WERI-Rb-1 (cell line): ENCODE measurements around the gene AKAP8L.

Experiments used
- DNase-seq: peaks from one replicate; pipeline ENCODE4 v3.0.0-alpha.2; 2020
- H3K27ac ChIP-seq: fragments of 250-450 bp; sonication (Bioruptor Pico); 2 replicates; pipeline ENCODE4 v1.5.1; 2020; ENCODE audit warnings: mild to moderate bottlenecking, moderate library complexity
- H3K27me3 ChIP-seq: fragments of 250-450 bp; sonication (Bioruptor Pico); 2 replicates; pipeline ENCODE4 v1.5.1; 2021; ENCODE audit warnings: mild to moderate bottlenecking, low read depth, moderate library complexity; ENCODE audit not compliant: insufficient read depth, severe bottlenecking
- H3K36me3 ChIP-seq: fragments of 250-450 bp; sonication (Bioruptor Pico); 2 replicates; pipeline ENCODE4 v1.5.1; 2020; ENCODE audit warnings: mild to moderate bottlenecking, moderate library complexity
- H3K4me3 ChIP-seq: 2 replicates; pipeline ENCODE4 v1.5.1; 2011; ENCODE audit warnings: low read depth, mild to moderate bottlenecking, control low read depth, low read length
- H3K9me3 ChIP-seq: fragments of 250-450 bp; sonication (Bioruptor Pico); 2 replicates; pipeline ENCODE4 v1.5.1; 2021; ENCODE audit warnings: mild to moderate bottlenecking, moderate library complexity; ENCODE audit not compliant: severe bottlenecking
- CTCF ChIP-seq: IDR thresholded peaks from 2 replicates; pipeline ENCODE4 v1.5.1; 2011; ENCODE audit warnings: low read depth, mild to moderate bottlenecking, control low read depth, inconsistent platforms, low read length

The AKAP8L gene

GRCh38 chr19:15445227-15445605 is 26.4 kb upstream of the AKAP8L start:
- no peaks in the 10 kb centered on the region for H3K9me3 ChIP-seq
- H3K27me3 ChIP-seq: no peaks in the 10 kb centered on the region
- no peak overlapping the region for H3K27ac ChIP-seq
- no peaks in the 10 kb centered on the region for H3K36me3 ChIP-seq
- no peak for TF ChIP-seq CTCF
- DNase-seq: no peak
- H3K4me3 ChIP-seq: no peak overlapping the region

GRCh38 chr19:15444505-15445226 is 25.9 kb upstream of the AKAP8L start:
- Histone ChIP-seq H3K27me3 (no peaks in the 10 kb centered on the region), H3K9me3 (no peaks in the 10 kb centered on the region), H3K27ac (no peak overlapping the region), H3K4me3 (no peak overlapping the region), H3K36me3 (no peaks in the 10 kb centered on the region)
- no peak for TF ChIP-seq CTCF
- DNase-seq: no peak

GRCh38 chr19:15443838-15444237 is 25.1 kb upstream of the AKAP8L start:
- H3K27me3 ChIP-seq: no peaks in the 10 kb centered on the region
- H3K4me3 ChIP-seq: no peak overlapping the region
- no peaks in the 10 kb centered on the region for H3K9me3 ChIP-seq
- DNase-seq: no peak
- TF ChIP-seq CTCF: no peak
- H3K27ac ChIP-seq: no peak overlapping the region
- no peaks in the 10 kb centered on the region for H3K36me3 ChIP-seq

DNA sequence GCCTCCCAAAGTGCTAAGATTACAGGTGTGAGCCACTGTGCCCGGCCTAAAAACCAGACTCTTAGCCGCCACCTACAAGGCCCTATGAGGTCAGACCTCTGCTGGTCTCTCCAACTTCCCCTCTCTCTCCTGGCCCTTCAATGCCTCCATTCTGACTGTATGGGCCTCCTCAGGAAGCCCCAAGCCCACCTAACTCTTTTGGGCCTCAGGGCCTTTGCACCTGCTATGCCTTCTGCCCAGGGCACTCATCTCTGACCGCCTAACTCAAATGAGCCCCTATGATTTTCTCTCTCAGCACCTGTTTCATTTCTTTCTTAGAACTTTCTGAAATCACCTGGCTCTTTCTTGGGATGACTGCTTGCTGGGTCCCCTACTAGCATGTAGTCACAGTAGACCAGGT is 24.5 kb upstream of the AKAP8L start:
- no peaks in the 10 kb centered on the region for H3K27me3 ChIP-seq
- DNase-seq: no peak
- no peak overlapping the region for H3K4me3 ChIP-seq
- H3K36me3 ChIP-seq: no peaks in the 10 kb centered on the region
- no peak overlapping the region for H3K27ac ChIP-seq
- H3K9me3 ChIP-seq: no peaks in the 10 kb centered on the region
- no peak for TF ChIP-seq CTCF

DNA sequence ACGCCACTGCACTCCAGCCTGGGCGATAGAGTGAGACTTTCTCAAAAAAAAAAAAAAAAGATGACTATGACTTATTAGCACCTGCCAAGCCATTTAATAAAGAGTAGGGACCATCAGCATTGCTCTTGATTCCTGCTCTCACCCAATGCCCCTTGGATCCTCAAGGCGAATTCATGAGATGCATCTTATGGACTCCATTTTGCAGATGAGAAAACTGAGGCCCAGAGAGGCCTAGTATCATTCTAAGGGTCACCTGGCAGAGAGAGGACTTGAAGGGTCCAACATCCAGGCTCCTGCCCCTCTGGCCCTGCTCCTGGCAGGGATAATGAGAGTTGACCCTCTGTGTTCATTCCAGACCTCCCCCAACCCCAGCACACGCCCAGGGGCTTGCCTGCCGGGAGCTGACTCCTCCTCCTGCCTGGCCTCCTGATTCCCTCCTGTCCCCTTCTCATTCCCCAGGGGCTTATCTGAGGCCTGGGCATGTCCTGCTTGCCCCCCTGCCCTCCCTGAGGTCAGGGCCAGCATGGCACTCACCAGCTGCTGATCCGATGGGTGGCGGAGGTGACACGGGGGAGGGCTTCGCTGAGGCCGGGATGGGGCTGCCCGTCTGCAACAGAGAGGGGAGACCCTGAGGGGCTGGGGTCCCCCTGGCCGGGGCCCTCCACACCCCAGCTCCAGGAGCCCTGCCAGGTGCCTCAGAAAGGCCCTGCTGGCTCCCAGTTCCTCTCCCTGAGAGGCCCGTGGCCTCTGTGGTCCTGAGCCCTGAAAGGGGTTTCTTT is 23.5 kb upstream of the AKAP8L start:
- Histone ChIP-seq H3K27me3 (no peaks in the 10 kb centered on the region), H3K4me3 (no peak overlapping the region), H3K36me3 (no peaks in the 10 kb centered on the region), H3K9me3 (no peaks in the 10 kb centered on the region), H3K27ac (no peak overlapping the region)
- TF ChIP-seq CTCF: no peak
- no peak for DNase-seq
